Measurements from ENCODE around the gene EYS. TPM values are rescaled to one million over a fixed set of nuclear protein-coding genes. Genes with fewer than 3 reads are reported as not detected.

EYS gene
- total RNA-seq, 1 donor from 2014 or later: not detected

GRCh38 chr6:64224819-64225218 is 1482.2 kb downstream of the EYS start:
- no peaks in the 10 kb centered on the region for H3K9me3 Mint-ChIP-seq
- H3K27ac Mint-ChIP-seq: no peak overlapping the region
- H3K4me3 Mint-ChIP-seq: no peak overlapping the region
- no peaks in the 10 kb centered on the region for H3K4me1 Mint-ChIP-seq
- no peaks in the 10 kb centered on the region for H3K36me3 Mint-ChIP-seq (ENCODE audit: low read depth)
- DNase-seq: no peak
- intact Hi-C loops (cut with micrococcal nuclease): no loop called here
- no peaks in the 10 kb centered on the region for H3K27me3 Mint-ChIP-seq

DNA sequence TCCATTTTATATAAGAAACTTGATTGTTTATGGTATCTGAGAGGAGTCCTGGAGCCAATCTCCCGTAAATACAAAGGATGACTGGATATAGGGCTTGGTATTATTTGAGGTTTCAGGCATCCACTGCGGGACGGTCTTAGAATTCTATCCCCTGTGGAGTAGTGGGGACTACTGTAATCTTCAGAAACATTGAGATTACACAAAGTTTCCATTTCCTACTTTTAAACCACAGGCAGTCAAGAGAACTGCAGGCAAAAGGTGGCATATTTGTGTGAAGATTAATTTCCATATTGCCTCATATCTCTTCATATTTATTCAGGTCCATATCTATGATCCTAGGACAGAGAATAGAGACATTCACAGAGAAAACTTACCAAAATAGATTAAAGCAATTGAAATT is 1485.2 kb downstream of the EYS start:
- H3K9me3 Mint-ChIP-seq: no peaks in the 10 kb centered on the region
- DNase-seq: no peak
- no peak overlapping the region for H3K4me3 Mint-ChIP-seq
- H3K4me1 Mint-ChIP-seq: no peaks in the 10 kb centered on the region
- no peaks in the 10 kb centered on the region for H3K27me3 Mint-ChIP-seq
- no peaks in the 10 kb centered on the region for H3K36me3 Mint-ChIP-seq (ENCODE audit: low read depth)
- no peak overlapping the region for H3K27ac Mint-ChIP-seq
- intact Hi-C loops (cut with micrococcal nuclease): no loop called here

GRCh38 chr6:64220801-64221200 is 1486.2 kb downstream of the EYS start:
- Mint-ChIP-seq H3K36me3 (ENCODE audit: low read depth) (no peaks in the 10 kb centered on the region), H3K4me3 (no peak overlapping the region), H3K27ac (no peak overlapping the region), H3K9me3 (no peaks in the 10 kb centered on the region), H3K4me1 (no peaks in the 10 kb centered on the region), H3K27me3 (no peaks in the 10 kb centered on the region)
- no peak for DNase-seq
- intact Hi-C loops (cut with micrococcal nuclease): no loop called here

DNA sequence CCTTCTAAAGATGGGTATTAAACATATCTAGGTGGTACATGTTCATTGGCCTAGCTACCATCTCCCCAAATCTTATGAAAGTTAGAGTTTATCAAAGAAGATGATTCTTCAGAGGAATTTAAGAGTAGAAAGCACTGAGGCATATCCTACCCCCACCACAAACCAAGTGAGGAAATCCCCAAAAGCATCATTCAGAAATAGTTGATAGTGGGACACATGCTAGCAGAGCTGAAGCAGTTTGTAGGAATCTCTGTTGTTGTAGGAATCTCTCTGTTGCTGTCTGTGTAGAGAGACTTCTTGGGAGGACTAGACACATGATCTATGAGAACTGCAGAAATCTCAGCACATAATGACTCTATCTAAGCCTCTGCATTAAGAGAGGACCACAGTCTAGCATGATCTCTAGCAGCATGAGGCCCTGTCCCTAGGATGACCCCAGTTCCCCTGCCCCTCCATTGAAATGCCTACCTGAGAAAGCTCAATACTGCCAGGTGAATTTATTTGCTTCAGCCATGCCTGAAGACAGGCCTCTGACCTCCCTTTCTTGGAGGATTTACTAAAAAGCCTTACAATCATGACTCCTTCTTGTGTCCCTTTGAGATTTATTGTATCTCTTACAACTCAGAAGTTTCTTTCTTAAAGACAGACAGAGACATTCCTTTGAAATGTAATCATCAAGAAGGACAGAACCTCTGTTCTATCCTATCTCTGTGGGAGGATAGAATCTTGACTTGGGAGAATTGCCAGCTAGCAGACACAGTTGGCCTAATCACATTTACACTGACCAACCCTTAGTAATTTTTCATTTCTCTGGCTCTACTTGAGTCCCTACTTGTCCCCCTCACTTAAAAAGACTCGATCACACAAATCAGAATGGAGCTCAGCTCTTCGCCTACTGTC is 1489.1 kb downstream of the EYS start:
- Mint-ChIP-seq H3K9me3 (no peaks in the 10 kb centered on the region), H3K4me3 (no peak overlapping the region), H3K27ac (no peak overlapping the region), H3K4me1 (no peaks in the 10 kb centered on the region), H3K36me3 (ENCODE audit: low read depth) (no peaks in the 10 kb centered on the region), H3K27me3 (no peaks in the 10 kb centered on the region)
- no peak for DNase-seq
- intact Hi-C loops (cut with micrococcal nuclease): no loop called here

GRCh38 chr6:64214373-64214772 is 1492.7 kb downstream of the EYS start:
- no peak for DNase-seq
- H3K27me3 Mint-ChIP-seq: no peaks in the 10 kb centered on the region
- H3K4me1 Mint-ChIP-seq: no peaks in the 10 kb centered on the region
- intact Hi-C loops (cut with micrococcal nuclease): no loop called here
- no peak overlapping the region for H3K27ac Mint-ChIP-seq
- H3K4me3 Mint-ChIP-seq: no peak overlapping the region
- H3K9me3 Mint-ChIP-seq: no peaks in the 10 kb centered on the region
- no peaks in the 10 kb centered on the region for H3K36me3 Mint-ChIP-seq (ENCODE audit: low read depth)

DNA sequence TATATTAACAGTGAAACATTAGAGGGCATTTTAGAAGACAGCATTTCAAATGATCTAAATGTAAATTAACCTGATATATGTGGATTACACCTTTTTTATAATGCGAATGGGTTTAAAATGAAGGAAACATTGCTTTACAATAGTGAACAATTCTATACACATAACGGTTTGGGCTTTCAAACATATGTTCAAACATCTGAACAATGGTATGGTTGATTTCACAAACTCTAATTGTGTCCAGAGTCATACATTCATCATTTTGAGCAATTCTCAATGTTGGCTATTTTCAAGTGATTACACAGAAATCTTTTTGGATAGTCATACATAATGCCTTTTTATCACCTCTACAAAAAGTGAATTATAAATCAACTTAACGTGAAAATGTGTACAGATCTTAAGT is 1493.3 kb downstream of the EYS start:
- no peaks in the 10 kb centered on the region for H3K9me3 Mint-ChIP-seq
- H3K4me3 Mint-ChIP-seq: no peak overlapping the region
- intact Hi-C loops (cut with micrococcal nuclease): no loop called here
- no peaks in the 10 kb centered on the region for H3K4me1 Mint-ChIP-seq
- no peak for DNase-seq
- no peaks in the 10 kb centered on the region for H3K27me3 Mint-ChIP-seq
- no peaks in the 10 kb centered on the region for H3K36me3 Mint-ChIP-seq (ENCODE audit: low read depth)
- no peak overlapping the region for H3K27ac Mint-ChIP-seq

DNA sequence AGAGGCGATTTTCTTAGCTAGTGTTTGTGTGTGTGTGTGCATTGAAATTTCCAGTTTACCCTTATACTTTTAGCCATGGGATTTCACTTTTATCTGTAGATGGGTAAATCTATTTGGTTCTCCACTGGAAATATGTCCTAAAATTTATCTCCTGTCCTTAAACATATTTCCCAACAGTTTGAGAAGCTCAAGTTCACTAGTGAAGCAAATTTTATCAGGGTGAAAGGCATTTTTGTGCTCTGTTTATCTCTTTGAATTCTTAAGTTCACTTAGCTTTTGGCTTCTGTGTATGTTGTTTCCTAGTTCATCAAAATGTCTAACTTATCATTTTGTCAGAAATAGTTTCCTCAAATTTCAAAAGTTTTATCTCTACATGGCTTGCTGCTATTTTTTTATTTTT is 1509.8 kb downstream of the EYS start:
- H3K27me3 Mint-ChIP-seq: no peaks in the 10 kb centered on the region
- H3K4me1 Mint-ChIP-seq: no peaks in the 10 kb centered on the region
- H3K36me3 Mint-ChIP-seq (ENCODE audit: low read depth): no peaks in the 10 kb centered on the region
- intact Hi-C loops (cut with micrococcal nuclease): no loop called here
- no peak overlapping the region for H3K4me3 Mint-ChIP-seq
- DNase-seq: no peak
- peaks cover 4% of the 10 kb centered on the region for H3K9me3 Mint-ChIP-seq
- H3K27ac Mint-ChIP-seq: no peak overlapping the region

GRCh38 chr6:64186592-64186991 is 1520.4 kb downstream of the EYS start:
- Mint-ChIP-seq H3K27me3 (no peaks in the 10 kb centered on the region), H3K36me3 (ENCODE audit: low read depth) (no peaks in the 10 kb centered on the region), H3K4me1 (no peaks in the 10 kb centered on the region), H3K27ac (no peak overlapping the region), H3K4me3 (no peak overlapping the region), H3K9me3 (no peaks in the 10 kb centered on the region)
- intact Hi-C loops (cut with micrococcal nuclease): no loop called here
- no peak for DNase-seq

DNA sequence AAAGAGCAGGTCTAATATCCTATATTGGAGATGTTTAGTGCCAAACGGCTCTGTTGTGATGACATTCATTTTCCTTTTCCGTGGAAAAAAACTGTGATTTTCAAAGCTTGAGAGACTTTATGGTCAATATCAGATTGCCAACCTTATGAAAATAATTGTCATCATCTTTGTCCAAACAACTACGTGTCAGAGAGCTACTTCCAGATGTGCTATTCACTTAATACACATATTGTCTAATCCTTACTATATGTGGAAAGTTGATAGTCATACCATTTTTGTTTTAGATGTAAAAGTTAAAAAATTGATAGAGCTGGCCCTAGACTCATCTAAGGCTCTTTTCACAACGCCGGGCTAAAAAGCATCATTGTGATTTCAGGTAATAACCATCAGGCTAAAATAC is 1521.4 kb downstream of the EYS start:
- Mint-ChIP-seq H3K36me3 (ENCODE audit: low read depth) (no peaks in the 10 kb centered on the region), H3K4me3 (no peak overlapping the region), H3K9me3 (no peaks in the 10 kb centered on the region), H3K27ac (no peak overlapping the region), H3K4me1 (no peaks in the 10 kb centered on the region), H3K27me3 (no peaks in the 10 kb centered on the region)
- intact Hi-C loops (cut with micrococcal nuclease): no loop called here
- DNase-seq: no peak

GRCh38 chr6:64175296-64175695 is 1531.7 kb downstream of the EYS start:
- H3K4me1 Mint-ChIP-seq: no peaks in the 10 kb centered on the region
- no peaks in the 10 kb centered on the region for H3K9me3 Mint-ChIP-seq
- no peak overlapping the region for H3K27ac Mint-ChIP-seq
- no peak for DNase-seq
- H3K4me3 Mint-ChIP-seq: no peak overlapping the region
- H3K36me3 Mint-ChIP-seq (ENCODE audit: low read depth): no peaks in the 10 kb centered on the region
- H3K27me3 Mint-ChIP-seq: no peaks in the 10 kb centered on the region
- intact Hi-C loops (cut with micrococcal nuclease): no loop called here

GRCh38 chr6:64170316-64170715 is 1536.7 kb downstream of the EYS start:
- Mint-ChIP-seq H3K27ac (no peak overlapping the region), H3K9me3 (no peaks in the 10 kb centered on the region), H3K36me3 (ENCODE audit: low read depth) (no peaks in the 10 kb centered on the region), H3K27me3 (no peaks in the 10 kb centered on the region), H3K4me3 (no peak overlapping the region), H3K4me1 (no peaks in the 10 kb centered on the region)
- intact Hi-C loops (cut with micrococcal nuclease): no loop called here
- DNase-seq: no peak

DNA sequence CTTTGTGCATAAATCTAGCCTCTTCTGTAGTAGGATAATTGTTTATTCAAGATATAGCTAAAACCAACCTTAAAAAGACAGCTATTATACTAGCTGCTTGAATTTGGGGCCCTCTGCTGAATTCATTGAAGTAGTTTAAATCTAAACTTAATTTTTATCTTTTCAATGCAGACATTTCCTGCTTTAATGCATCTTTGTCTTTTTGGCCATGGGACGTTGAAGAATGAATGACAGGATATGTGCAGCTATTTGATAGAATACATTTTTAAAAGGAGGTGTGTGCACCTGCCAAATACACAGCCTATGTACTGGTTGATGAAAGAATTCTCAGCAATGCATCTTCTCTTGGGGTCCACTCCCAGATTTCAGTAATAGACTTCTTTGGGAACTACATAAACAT is 1546.5 kb downstream of the EYS start:
- no peaks in the 10 kb centered on the region for H3K27me3 Mint-ChIP-seq
- H3K4me1 Mint-ChIP-seq: no peaks in the 10 kb centered on the region
- no peak overlapping the region for H3K4me3 Mint-ChIP-seq
- H3K9me3 Mint-ChIP-seq: no peaks in the 10 kb centered on the region
- intact Hi-C loops (cut with micrococcal nuclease): no loop called here
- no peak for DNase-seq
- H3K27ac Mint-ChIP-seq: no peak overlapping the region
- H3K36me3 Mint-ChIP-seq (ENCODE audit: low read depth): no peaks in the 10 kb centered on the region

- H3K27ac Mint-ChIP-seq: no peak overlapping the region
- H3K4me1 Mint-ChIP-seq: no peaks in the 10 kb centered on the region
- H3K4me3 Mint-ChIP-seq: no peak overlapping the region
- H3K36me3 Mint-ChIP-seq (ENCODE audit: low read depth): no peaks in the 10 kb centered on the region
- DNase-seq: no peak
- intact Hi-C loops (cut with micrococcal nuclease): no loop called here
- H3K9me3 Mint-ChIP-seq: no peaks in the 10 kb centered on the region
- H3K27me3 Mint-ChIP-seq: no peaks in the 10 kb centered on the region
Measured at GRCh38 chr6:64155063-64155462, 1552.0 kb downstream of the EYS start.

GRCh38 chr6:64146876-64147275 is 1560.2 kb downstream of the EYS start:
- intact Hi-C loops (cut with micrococcal nuclease): no loop called here
- Mint-ChIP-seq H3K27me3 (no peaks in the 10 kb centered on the region), H3K27ac (no peak overlapping the region), H3K9me3 (no peaks in the 10 kb centered on the region), H3K36me3 (ENCODE audit: low read depth) (no peaks in the 10 kb centered on the region), H3K4me1 (no peaks in the 10 kb centered on the region), H3K4me3 (no peak overlapping the region)
- DNase-seq: no peak

- Mint-ChIP-seq H3K27ac (no peak overlapping the region), H3K4me1 (no peaks in the 10 kb centered on the region), H3K9me3 (no peaks in the 10 kb centered on the region), H3K4me3 (no peak overlapping the region), H3K36me3 (ENCODE audit: low read depth) (no peaks in the 10 kb centered on the region), H3K27me3 (no peaks in the 10 kb centered on the region)
- DNase-seq: no peak
- intact Hi-C loops (cut with micrococcal nuclease): no loop called here
Measured at GRCh38 chr6:64146094-64146493, 1560.9 kb downstream of the EYS start.
